DND-41 (cell line): ENCODE results near the gene TEC.
"Not testable (repeated sequence)": the region's sequence is repeated elsewhere in the genome, so short reads cannot be mapped to it uniquely, and the experiment has no call there.

Experiments used
- ATAC-seq: fragments of 200-7000 bp; cut with Tn5 transposase; 3 replicates; pipeline ENCODE4 v1.9.1; 2021; ENCODE audit warnings: low read depth; ENCODE audit not compliant: insufficient read depth
- DNase-seq: peaks from one replicate; pipeline ENCODE4 v3.0.0-alpha.2; 2020
- H2AFZ ChIP-seq: 2 replicates; pipeline ENCODE4 v1.6.0; 2012; ENCODE audit warnings: low read depth, low read length
- H3K27ac ChIP-seq: 2 replicates; pipeline ENCODE4 v1.5.1; 2012; ENCODE audit warnings: low read length, inconsistent platforms
- H3K27me3 ChIP-seq: fragments of 200-600 bp; sonication (generic); 2 replicates; pipeline ENCODE4 v1.6.0; 2012; ENCODE audit warnings: low read length, mild to moderate bottlenecking, inconsistent platforms; ENCODE audit not compliant: insufficient read depth, poor library complexity
- H3K36me3 ChIP-seq: 2 replicates; pipeline ENCODE4 v1.5.1; 2012; ENCODE audit warnings: low read length, inconsistent platforms; ENCODE audit not compliant: insufficient read depth
- H3K4me1 ChIP-seq: 2 replicates; pipeline ENCODE4 v1.5.1; 2012; ENCODE audit warnings: mild to moderate bottlenecking, low read length; ENCODE audit not compliant: insufficient read depth
- H3K4me2 ChIP-seq: 2 replicates; pipeline ENCODE4 v1.6.0; 2012; ENCODE audit warnings: mild to moderate bottlenecking, moderate library complexity, low read length, inconsistent platforms; ENCODE audit not compliant: insufficient read depth
- H3K4me3 ChIP-seq, 2 experiments: fragments of 200-600 bp in 1 of 2; shearing (Covaris generic) in 1 of 2; 2 replicates each; pipeline ENCODE4 v1.5.1; 2012 to 2016; ENCODE audit warnings: inconsistent platforms in 2 of 2, low read length in 2 of 2, mild to moderate bottlenecking in 2 of 2, low read depth in 1 of 2, moderate library complexity in 1 of 2
- H3K79me2 ChIP-seq: 2 replicates; pipeline ENCODE4 v1.6.0; 2012; ENCODE audit warnings: low read length, inconsistent platforms; ENCODE audit not compliant: insufficient read depth
- H3K9ac ChIP-seq: 2 replicates; pipeline ENCODE4 v1.6.0; 2012; ENCODE audit warnings: low read depth, mild to moderate bottlenecking, inconsistent platforms, low read length, moderate library complexity
- H3K9me3 ChIP-seq: 2 replicates; pipeline ENCODE4 v1.5.1; 2012; ENCODE audit warnings: low read length, moderate library complexity, mild to moderate bottlenecking, inconsistent platforms; ENCODE audit not compliant: insufficient read depth, severe bottlenecking
- H4K20me1 ChIP-seq: 2 replicates; pipeline ENCODE4 v1.6.0; 2012; ENCODE audit warnings: low read length; ENCODE audit not compliant: insufficient read depth
- EZH2 ChIP-seq: IDR thresholded peaks from 3 replicates; pipeline ENCODE4 v1.6.1; 2012; ENCODE audit warnings: borderline replicate concordance, low read depth, mild to moderate bottlenecking, moderate library complexity, low read length, inconsistent platforms; ENCODE audit not compliant: severe bottlenecking
- TF ChIP-seq, protein P1 (sequence below): IDR thresholded peaks from 2 replicates; pipeline ENCODE4 v1.5.1; 2012; ENCODE audit warnings: borderline replicate concordance, low read length, moderate library complexity, mild to moderate bottlenecking; ENCODE audit not compliant: poor library complexity, severe bottlenecking; ENCODE audit errors: extremely low read depth

The TEC gene

DNA sequence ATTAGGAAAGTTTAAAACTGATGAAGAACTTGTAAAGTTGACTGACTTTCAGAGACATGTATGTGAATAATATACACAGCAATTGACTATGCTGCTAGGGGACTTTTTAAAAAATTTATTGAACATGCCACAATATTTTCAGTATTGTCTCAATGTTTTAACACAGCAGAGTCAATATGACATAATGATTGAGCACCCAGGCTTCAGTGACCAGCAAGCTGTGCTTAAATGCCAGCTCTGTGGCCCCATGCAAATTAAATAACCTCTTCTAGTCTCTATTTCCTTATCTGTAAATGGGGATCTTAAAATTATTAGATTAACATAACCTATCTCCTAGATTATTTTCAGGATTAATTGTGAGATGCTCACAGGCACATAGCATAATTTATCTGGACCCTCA lies 78.8 kb downstream of the TEC start:
- no peak overlapping the region for H3K4me2 ChIP-seq
- ATAC-seq, result no peak

DNA sequence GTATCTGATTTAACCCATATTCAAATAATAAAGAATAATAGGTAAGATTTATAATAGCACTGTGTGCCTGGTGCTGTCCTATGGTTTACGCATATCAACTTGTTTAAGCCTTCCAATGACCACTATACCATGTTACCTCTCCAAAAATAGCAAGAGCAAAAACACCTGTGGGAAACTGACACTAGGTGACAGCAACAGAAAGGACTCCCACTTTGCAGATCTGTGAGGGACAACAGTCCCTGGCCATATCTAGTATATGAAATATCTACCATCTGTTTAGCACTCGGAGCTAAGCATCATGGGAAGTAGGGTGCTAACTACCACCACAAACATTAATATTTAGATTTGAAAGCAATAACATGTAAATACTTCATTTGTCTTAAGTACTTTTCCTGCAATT lies 79.9 kb downstream of the TEC start:
- ATAC-seq, result no peak
- TF ChIP-seq, protein P1, sequence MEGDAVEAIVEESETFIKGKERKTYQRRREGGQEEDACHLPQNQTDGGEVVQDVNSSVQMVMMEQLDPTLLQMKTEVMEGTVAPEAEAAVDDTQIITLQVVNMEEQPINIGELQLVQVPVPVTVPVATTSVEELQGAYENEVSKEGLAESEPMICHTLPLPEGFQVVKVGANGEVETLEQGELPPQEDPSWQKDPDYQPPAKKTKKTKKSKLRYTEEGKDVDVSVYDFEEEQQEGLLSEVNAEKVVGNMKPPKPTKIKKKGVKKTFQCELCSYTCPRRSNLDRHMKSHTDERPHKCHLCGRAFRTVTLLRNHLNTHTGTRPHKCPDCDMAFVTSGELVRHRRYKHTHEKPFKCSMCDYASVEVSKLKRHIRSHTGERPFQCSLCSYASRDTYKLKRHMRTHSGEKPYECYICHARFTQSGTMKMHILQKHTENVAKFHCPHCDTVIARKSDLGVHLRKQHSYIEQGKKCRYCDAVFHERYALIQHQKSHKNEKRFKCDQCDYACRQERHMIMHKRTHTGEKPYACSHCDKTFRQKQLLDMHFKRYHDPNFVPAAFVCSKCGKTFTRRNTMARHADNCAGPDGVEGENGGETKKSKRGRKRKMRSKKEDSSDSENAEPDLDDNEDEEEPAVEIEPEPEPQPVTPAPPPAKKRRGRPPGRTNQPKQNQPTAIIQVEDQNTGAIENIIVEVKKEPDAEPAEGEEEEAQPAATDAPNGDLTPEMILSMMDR, result no peak
- TF ChIP-seq EZH2, result no peak
- Histone ChIP-seq H3K27ac (no peak overlapping the region), H3K9me3 (no peaks in the 10 kb centered on the region), H2AFZ (no peak overlapping the region), H3K4me2 (no peak overlapping the region), H3K4me1 (no peaks in the 10 kb centered on the region), H4K20me1 (no peaks in the 10 kb centered on the region), H3K79me2 (no peaks in the 10 kb centered on the region), H3K27me3 (no peaks in the 10 kb centered on the region), H3K9ac (no peak overlapping the region), H3K4me3 (no peak overlapping the region), H3K36me3 (no peaks in the 10 kb centered on the region)
- no peak for DNase-seq

More for the DNA sequence above, 78.8 kb downstream of the TEC start:
- H3K36me3 ChIP-seq, result no peaks in the 10 kb centered on the region
- H3K79me2 ChIP-seq, result no peaks in the 10 kb centered on the region
- TF ChIP-seq, protein P1, result no peak
- TF ChIP-seq EZH2, result no peak
- H3K4me1 ChIP-seq, result no peaks in the 10 kb centered on the region
- no peaks in the 10 kb centered on the region for H3K9me3 ChIP-seq
- no peaks in the 10 kb centered on the region for H3K27me3 ChIP-seq
- DNase-seq, result no peak
- no peaks in the 10 kb centered on the region for H4K20me1 ChIP-seq
- no peak overlapping the region for H3K4me3 ChIP-seq
- no peak overlapping the region for H3K9ac ChIP-seq
- H2AFZ ChIP-seq, result no peak overlapping the region
- H3K27ac ChIP-seq, result no peak overlapping the region

DNA sequence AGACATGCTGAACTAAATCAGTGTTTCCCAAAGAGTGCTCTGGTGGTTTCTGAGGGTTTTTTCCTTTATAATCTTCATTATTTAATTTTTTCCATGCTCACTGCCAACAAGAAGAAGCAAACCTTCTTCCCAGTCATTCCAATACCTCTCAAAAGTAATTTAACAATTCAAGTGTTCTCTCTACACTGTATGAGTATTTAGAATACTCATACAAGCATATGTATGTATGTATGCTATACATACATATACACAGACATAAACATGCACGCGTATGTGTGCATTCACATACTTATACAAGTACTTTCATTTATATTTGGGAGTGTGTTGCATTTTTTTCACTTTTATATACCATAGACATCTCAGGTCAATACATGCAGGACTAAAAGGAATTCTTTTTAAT lies 81.2 kb downstream of the TEC start:
- Histone ChIP-seq H3K79me2 (no peaks in the 10 kb centered on the region), H2AFZ (no peak overlapping the region), H3K27me3 (no peaks in the 10 kb centered on the region), H3K9ac (no peak overlapping the region), H3K9me3 (no peaks in the 10 kb centered on the region), H4K20me1 (no peaks in the 10 kb centered on the region), H3K4me2 (no peak overlapping the region), H3K27ac (no peak overlapping the region), H3K36me3 (no peaks in the 10 kb centered on the region), H3K4me1 (no peaks in the 10 kb centered on the region), H3K4me3 (no peak overlapping the region)
- no peak for TF ChIP-seq EZH2
- TF ChIP-seq, protein P1, result no peak
- no peak for ATAC-seq
- no peak for DNase-seq

DNA sequence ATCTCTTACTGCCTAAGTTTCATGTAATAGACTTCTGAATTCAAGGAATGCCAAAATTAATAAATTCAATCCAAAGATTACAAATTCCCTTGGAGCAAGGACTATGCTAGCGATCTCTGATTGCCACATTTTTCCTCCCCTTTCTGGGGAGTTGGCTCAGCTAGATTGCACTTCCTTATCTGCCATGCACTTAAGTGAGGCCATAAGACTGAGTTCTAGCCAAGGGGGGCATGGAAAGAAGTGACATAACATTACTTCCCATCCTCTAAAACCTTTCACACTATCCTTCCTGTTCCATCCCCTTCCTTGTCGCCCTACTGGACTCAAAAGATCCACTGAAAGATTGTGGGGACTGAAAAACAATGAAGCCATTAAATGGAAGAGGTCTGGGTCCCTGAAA lies 81.8 kb downstream of the TEC start:
- TF ChIP-seq, protein P1, result no peak
- no peak for TF ChIP-seq EZH2
- no peaks in the 10 kb centered on the region for H3K79me2 ChIP-seq
- no peak overlapping the region for H3K4me3 ChIP-seq
- DNase-seq (no peak), ATAC-seq (no peak)
- no peaks in the 10 kb centered on the region for H3K27me3 ChIP-seq
- H3K36me3 ChIP-seq, result no peaks in the 10 kb centered on the region
- H3K27ac ChIP-seq, result no peak overlapping the region
- no peaks in the 10 kb centered on the region for H4K20me1 ChIP-seq
- H2AFZ ChIP-seq, result no peak overlapping the region
- no peaks in the 10 kb centered on the region for H3K4me1 ChIP-seq
- H3K4me2 ChIP-seq, result no peak overlapping the region
- H3K9me3 ChIP-seq, result no peaks in the 10 kb centered on the region
- H3K9ac ChIP-seq, result no peak overlapping the region

DNA sequence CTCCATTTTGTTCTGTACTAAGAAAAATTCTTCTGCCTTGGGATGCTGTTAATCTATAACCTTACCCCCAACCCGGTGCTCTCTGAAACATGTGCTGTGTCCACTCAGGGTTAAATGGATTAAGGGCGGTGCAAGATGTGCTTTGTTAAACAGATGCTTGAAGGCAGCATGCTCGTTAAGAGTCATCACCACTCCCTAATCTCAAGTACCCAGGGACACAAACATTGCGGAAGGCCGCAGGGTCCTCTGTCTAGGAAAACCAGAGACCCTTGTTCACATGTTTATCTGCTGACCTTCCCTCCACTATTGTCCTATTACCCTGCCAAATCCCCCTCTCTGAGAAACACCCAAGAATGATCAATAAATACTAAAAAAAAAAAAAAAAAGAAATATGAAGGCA lies 82.6 kb downstream of the TEC start:
- H3K4me2 ChIP-seq, ATAC-seq, H3K27ac ChIP-seq, H3K9ac ChIP-seq, DNase-seq, H3K4me1 ChIP-seq, H3K36me3 ChIP-seq, H2AFZ ChIP-seq, H3K4me3 ChIP-seq, H3K9me3 ChIP-seq, H4K20me1 ChIP-seq, H3K27me3 ChIP-seq, H3K79me2 ChIP-seq: not testable (repeated sequence)
